Transverse colon (tissue), 4 donors: ENCODE results near the gene HSFX4. TPM values are rescaled to one million over a fixed set of nuclear protein-coding genes. Genes with fewer than 3 reads are reported as not detected.
"Not testable (repeated sequence)": the region's sequence is repeated elsewhere in the genome, so short reads cannot be mapped to it uniquely, and the experiment has no call there.

Experiments
- DNase-seq: peaks from one replicate; pipeline ENCODE4 v3.0.0-alpha.2; 2019
- H3K27ac ChIP-seq, 4 donors: fragments of 200-600 bp; sonication (generic); 2 replicates each; pipeline ENCODE4 v1.5.1; 2016 to 2018; ENCODE audit warnings: inconsistent platforms in 4 of 4
- H3K27me3 ChIP-seq: fragments of 200-600 bp; sonication (generic); 2 replicates; pipeline ENCODE4 v1.5.1; 2017; ENCODE audit warnings: inconsistent platforms
- H3K36me3 ChIP-seq, 4 donors: fragments of 200-600 bp; sonication (generic); 2 replicates each; pipeline ENCODE4 v1.5.1; 2017 to 2019; ENCODE audit warnings: inconsistent platforms in 4 of 4
- H3K4me1 ChIP-seq, 4 donors: fragments of 200-600 bp; sonication (generic); 2 replicates each; pipeline ENCODE4 v1.5.1; 2017 to 2020; ENCODE audit warnings: inconsistent platforms in 4 of 4
- H3K4me3 ChIP-seq, 4 donors: fragments of 200-600 bp; sonication (generic); 1 replicate in 1 of 4; 2 replicates in 3 of 4; pipeline versions ENCODE4 v1.5.1 to v1.6.1; 2017 to 2019; ENCODE audit warnings: inconsistent platforms in 4 of 4
- H3K9me3 ChIP-seq, 2 donors: fragments of 200-600 bp; sonication (generic); 2 replicates each; pipeline ENCODE4 v1.5.1; 2017 to 2019; ENCODE audit warnings: inconsistent platforms in 2 of 2
- EP300 ChIP-seq: sonication (generic); formaldehyde crosslinking; IDR thresholded peaks from one replicate; pipeline ENCODE4 v1.6.1; 2017; ENCODE audit warnings: antibody characterized with exemption, low read depth
- POLR2A ChIP-seq: fragments of 450-650 bp; IDR thresholded peaks from one replicate; pipeline ENCODE4 v1.6.1; 2016; ENCODE audit warnings: antibody characterized with exemption, mild to moderate bottlenecking, moderate library complexity
- POLR2AphosphoS5 ChIP-seq, 3 donors: sonication (generic); formaldehyde crosslinking; IDR thresholded peaks; one replicate each; pipeline ENCODE4 v1.6.1; 2016; ENCODE audit warnings: antibody characterized with exemption in 3 of 3
- WGBS, 2 donors: methylation state at CpG; one replicate each; pipeline ENCODE4 v1.1.5; 2018; ENCODE audit warnings: low coverage in 1 of 2; 5-methylcytosine and 5-hydroxymethylcytosine counted together
- in situ Hi-C, 4 donors: fragments of 200-750 bp; cut with MboI; loops; one replicate each; pipeline versions ENCODE4 v1.15.0 to v1.15.1; 2017; ENCODE audit warnings: low sequenced_read_pairs in 3 of 4, low pct_ligation_motif_present in 1 of 4, low pct_unique_long_range_greater_than_20kb in 1 of 4
- intact Hi-C: fragments of 100-400 bp; cut with DNase I; formaldehyde crosslinking; loops from one replicate; pipeline ENCODE4 v1.15.1; 2023; ENCODE audit warnings: low total_unique reads
- total RNA-seq, 4 donors: library from RNA; depleted of rRNA; stranded (reverse); fragments of >200 nt; gene quantifications; one replicate each; pipeline ENCODE4 v1.1.0, GENCODE V29; 2016
- TF ChIP-seq, protein P1 (sequence below), 5 experiments: fragments of 200-600 bp in 3 of 5; fragments of 450-650 bp in 2 of 5; sonication (generic) in 3 of 5; IDR thresholded peaks; 1 replicate in 2 of 5; 2 replicates in 3 of 5; pipeline ENCODE4 v1.5.1; 2016 to 2017; ENCODE audit warnings: antibody characterized with exemption in 5 of 5, inconsistent platforms in 3 of 5, mild to moderate bottlenecking in 2 of 5, moderate library complexity in 1 of 5

HSFX4 gene
- total RNA-seq, 4 donors from 2014 or later = not detected

DNA sequence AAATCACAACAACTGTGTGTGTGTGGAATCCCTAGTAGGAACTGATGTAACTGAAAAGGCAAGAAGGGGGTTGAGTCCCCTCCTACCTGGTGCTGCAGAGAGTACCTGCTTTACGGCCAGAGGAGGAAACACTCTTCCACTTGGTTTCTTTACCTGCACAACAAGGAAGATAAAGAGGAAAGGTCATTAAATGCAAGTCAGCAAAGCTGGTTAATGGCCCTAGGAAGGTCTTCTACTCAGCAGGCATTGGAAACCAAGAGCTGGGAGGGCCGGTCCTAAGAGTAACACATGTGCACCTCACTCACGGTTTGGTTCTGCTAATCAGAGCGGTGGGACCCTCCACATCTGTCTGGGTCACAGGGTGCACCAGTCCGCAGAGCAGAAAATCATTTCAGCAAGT lies 8.0 kb downstream of the HSFX4 start:
- intact Hi-C loops, in situ Hi-C loops, H3K27me3 ChIP-seq, H3K4me1 ChIP-seq, DNase-seq, H3K36me3 ChIP-seq, H3K9me3 ChIP-seq: not testable (repeated sequence)
- H3K4me3 ChIP-seq = peak overlapping the region in 3 of 4 donors; percentile 57 to 74 (median 70)
- peak overlapping the region; percentile 91 to 97 (median 95) for H3K27ac ChIP-seq
- WGBS, 2 donors = 61% methylated on average over 5 of the region's 5 CpGs; no CpG with 5 or more reads in 1 of the 2 donors

DNA sequence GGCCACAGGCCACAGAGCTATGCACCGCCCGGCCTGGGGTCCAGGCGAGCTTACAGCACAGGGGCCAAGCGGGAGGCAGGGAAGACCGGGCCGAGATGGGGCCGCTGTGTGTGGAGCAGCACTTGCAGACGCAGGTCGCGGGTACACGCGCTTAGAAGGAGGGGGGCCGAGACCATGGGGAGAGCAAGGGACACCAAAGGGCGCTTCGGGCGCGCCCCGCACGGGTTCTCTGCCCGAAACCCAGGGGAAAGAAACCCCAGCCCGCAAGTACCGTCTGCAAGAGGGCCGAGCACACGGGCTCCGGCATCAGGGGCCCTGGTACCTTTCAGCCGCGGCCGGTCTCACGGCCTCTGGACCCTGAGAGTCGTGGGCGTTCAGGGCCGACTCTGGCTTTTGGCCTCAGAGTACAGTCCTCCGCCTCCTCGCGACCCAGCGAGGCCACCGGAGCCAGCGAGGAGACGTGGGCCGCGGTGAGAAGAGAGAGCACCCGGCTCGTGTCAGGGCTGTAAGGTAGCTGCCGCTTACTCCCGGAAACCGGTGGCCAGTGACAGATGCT lies 8.6 kb downstream of the HSFX4 start:
- TF ChIP-seq POLR2AphosphoS5 (IDR thresholded peaks at IDR 0.05) (no peak), POLR2A (peak; percentile 67)
- peak; percentile 19 for DNase-seq
- Histone ChIP-seq H3K4me1 (peaks cover 0 to 7% (median 4%) of the 10 kb centered on the region in 4 donors), H3K27ac (peak overlapping the region; percentile 91 to 97 (median 95)), H3K9me3 (no peaks in the 10 kb centered on the region), H3K27me3 (no peaks in the 10 kb centered on the region), H3K36me3 (no peaks in the 10 kb centered on the region), H3K4me3 (peak overlapping the region; percentile 57 to 74 (median 72))
- in situ Hi-C loops (no loop called here), intact Hi-C loops (no loop called here)
- WGBS, 2 donors = 45% methylated on average over 46 of the region's 46 CpGs; no CpG with 5 or more reads in 1 of the 2 donors

DNA sequence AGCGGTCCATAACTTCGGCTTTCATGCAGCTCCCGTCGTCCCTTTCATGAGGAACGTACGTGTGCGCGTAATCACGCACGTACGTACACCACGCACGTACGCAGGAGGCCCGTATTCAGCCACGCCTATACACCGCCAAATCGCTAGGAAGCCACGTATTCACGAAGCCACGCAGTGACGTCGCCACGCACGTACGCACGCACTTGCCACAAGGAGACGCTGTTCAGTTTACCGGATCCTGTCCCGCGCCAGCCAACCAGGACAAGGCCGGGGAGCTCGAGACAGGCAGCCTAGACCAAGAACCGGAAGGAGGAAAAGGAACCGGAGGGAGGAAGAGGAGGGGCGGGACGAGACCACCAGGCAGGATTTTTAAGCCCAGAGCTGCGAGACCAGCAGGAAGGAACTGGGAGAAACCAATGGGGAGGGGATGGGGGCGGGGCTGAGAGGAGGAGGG lies 9.1 kb downstream of the HSFX4 start, which contains the start of gene EOLA2:
EOLA2 (minus strand) TSS at position 65 of the 454 bp plus-strand sequence. CDS start 4,617 bp downstream, outside the sequence.
- 81% methylated on average over 36 of the region's 39 CpGs; no CpG with 5 or more reads in 1 of the 2 donors for WGBS, 2 donors
- Histone ChIP-seq H3K9me3 (no peaks in the 10 kb centered on the region), H3K36me3 (no peaks in the 10 kb centered on the region), H3K4me1 (peaks cover 0 to 7% (median 4%) of the 10 kb centered on the region in 4 donors), H3K27me3 (no peaks in the 10 kb centered on the region), H3K27ac (peak within 1 kb of the TSS; percentile 91 to 97 (median 96)), H3K4me3 (peak within 1 kb of the TSS; percentile 57 to 74 (median 72))
- TF ChIP-seq, protein P1, sequence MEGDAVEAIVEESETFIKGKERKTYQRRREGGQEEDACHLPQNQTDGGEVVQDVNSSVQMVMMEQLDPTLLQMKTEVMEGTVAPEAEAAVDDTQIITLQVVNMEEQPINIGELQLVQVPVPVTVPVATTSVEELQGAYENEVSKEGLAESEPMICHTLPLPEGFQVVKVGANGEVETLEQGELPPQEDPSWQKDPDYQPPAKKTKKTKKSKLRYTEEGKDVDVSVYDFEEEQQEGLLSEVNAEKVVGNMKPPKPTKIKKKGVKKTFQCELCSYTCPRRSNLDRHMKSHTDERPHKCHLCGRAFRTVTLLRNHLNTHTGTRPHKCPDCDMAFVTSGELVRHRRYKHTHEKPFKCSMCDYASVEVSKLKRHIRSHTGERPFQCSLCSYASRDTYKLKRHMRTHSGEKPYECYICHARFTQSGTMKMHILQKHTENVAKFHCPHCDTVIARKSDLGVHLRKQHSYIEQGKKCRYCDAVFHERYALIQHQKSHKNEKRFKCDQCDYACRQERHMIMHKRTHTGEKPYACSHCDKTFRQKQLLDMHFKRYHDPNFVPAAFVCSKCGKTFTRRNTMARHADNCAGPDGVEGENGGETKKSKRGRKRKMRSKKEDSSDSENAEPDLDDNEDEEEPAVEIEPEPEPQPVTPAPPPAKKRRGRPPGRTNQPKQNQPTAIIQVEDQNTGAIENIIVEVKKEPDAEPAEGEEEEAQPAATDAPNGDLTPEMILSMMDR (IDR thresholded peaks at IDR 0.05) = peak; percentile 23 to 89 (median 52)
- TF ChIP-seq POLR2A (peak; percentile 32), EP300 (peak; percentile 89), POLR2AphosphoS5 (IDR thresholded peaks at IDR 0.05) (peak; percentile 85 to 88 (median 87))
- DNase-seq = peak; percentile 94
- in situ Hi-C loops (no loop called here), intact Hi-C loops (no loop called here)

DNA sequence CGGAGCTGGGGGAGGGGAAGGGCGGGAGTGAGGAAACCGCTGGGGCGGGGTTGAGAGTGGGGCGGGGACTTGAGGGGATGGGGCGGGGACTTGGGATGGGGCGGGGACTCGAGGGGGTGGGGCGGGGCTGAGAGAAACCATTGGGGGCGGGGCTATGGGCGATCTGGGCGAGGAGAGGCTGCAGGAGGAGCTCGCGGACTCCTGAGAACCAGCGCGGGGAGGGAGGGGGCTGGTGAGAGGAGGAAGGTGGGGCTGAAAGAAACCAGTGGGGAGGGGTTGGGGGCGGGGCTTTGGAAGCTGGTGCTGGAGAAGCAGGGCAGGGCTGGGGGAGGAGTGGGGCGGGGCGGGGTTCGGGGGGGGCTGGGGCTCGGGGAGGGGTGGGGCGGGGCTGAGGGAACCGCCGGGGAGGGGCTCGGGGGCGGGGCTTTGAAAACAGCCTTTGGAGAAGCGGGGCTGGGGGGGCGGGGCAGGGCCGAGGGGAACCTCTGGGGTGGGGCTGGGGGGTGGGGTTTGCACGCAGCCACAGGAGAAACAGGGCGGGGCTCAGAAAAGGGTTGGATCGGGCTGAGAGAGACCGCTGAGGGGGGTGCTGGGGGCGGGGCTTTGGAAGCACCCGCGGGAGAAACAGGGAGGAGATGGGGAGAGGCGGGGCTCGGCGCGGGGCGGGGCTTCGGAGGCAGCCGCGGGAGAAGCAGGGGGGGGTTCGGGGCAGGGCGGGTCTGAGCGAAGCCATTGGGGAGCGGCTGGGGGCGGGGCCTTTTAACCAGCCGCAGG lies 9.7 kb downstream of the HSFX4 start:
- H3K4me3 ChIP-seq = peak overlapping the region in 3 of 4 donors; percentile 36 to 74 (median 57)
- 46% methylated on average over 27 of the region's 50 CpGs; no CpG with 5 or more reads in 1 of the 2 donors for WGBS, 2 donors

More for the DNA sequence above, 9.7 kb downstream of the HSFX4 start:
- Histone ChIP-seq H3K4me1 (peaks cover 0 to 7% (median 4%) of the 10 kb centered on the region in 4 donors), H3K9me3 (no peaks in the 10 kb centered on the region), H3K36me3 (no peaks in the 10 kb centered on the region), H3K27ac (peak overlapping the region; percentile 91 to 97 (median 96)), H3K27me3 (no peaks in the 10 kb centered on the region)
- TF ChIP-seq EP300 (no peak), POLR2AphosphoS5 (IDR thresholded peaks at IDR 0.05) (no peak)
- TF ChIP-seq, protein P1 (IDR thresholded peaks at IDR 0.05) = no peak
- DNase-seq = peak; percentile 96
- in situ Hi-C loops = no loop called here
- intact Hi-C loops = no loop called here
